Gastrocnemius medialis (tissue), 4 donors: Measurements from ENCODE around the gene NDUFS1. TPM values are rescaled to one million over a fixed set of nuclear protein-coding genes. Genes with fewer than 3 reads are reported as not detected.
"Not testable (repeated sequence)": the region's sequence is repeated elsewhere in the genome, so short reads cannot be mapped to it uniquely, and the experiment has no call there.

ENCODE experiments used
- ATAC-seq, 2 donors: fragments of 150-250 bp; one replicate each; pipeline ENCODE4 v1.9.1; 2016
- DNase-seq, 2 donors: peaks; one replicate each; pipeline ENCODE4 v3.0.0-alpha.2; 2019
- H3K27ac ChIP-seq, 4 donors: fragments of 200-600 bp; sonication (generic); 1 replicate in 1 of 4; 2 replicates in 3 of 4; pipeline ENCODE4 v1.5.1; 2016 to 2018; ENCODE audit warnings: mild to moderate bottlenecking in 2 of 4, moderate library complexity in 1 of 4
- H3K27me3 ChIP-seq, 3 donors: fragments of 200-600 bp; sonication (generic) in 2 of 3; 1 replicate in 1 of 3; 2 replicates in 2 of 3; pipeline versions ENCODE4 v1.5.1 to v1.6.0; 2016 to 2019; ENCODE audit warnings: mild to moderate bottlenecking in 1 of 3, moderate library complexity in 1 of 3
- H3K36me3 ChIP-seq, 2 donors: fragments of 200-600 bp; sonication (generic) in 1 of 2; one replicate each; pipeline ENCODE4 v1.5.1; 2017 to 2018
- H3K4me1 ChIP-seq, 2 donors: fragments of 200-600 bp; sonication (generic) in 1 of 2; one replicate each; pipeline ENCODE4 v1.5.1; 2016 to 2017; ENCODE audit warnings: mild to moderate bottlenecking in 2 of 2
- H3K4me3 ChIP-seq, 4 donors: fragments of 200-600 bp; sonication (generic) in 3 of 4; 1 replicate in 1 of 4; 2 replicates in 3 of 4; pipeline ENCODE4 v1.5.1; 2016 to 2019; ENCODE audit warnings: mild to moderate bottlenecking in 2 of 4
- H3K9me3 ChIP-seq, 3 donors: fragments of 200-600 bp; sonication (generic) in 2 of 3; 1 replicate in 1 of 3; 2 replicates in 2 of 3; pipeline ENCODE4 v1.5.1; 2016 to 2019
- CTCF ChIP-seq, 5 experiments: fragments of 450-650 bp in 3 of 5; fragments of 200-600 bp in 2 of 5; sonication (generic) in 2 of 5; IDR thresholded peaks in 4 of 5; conservative IDR thresholded peaks in 1 of 5; 1 replicate in 4 of 5; 2 replicates in 1 of 5; pipeline ENCODE4 v1.5.1; 2016 to 2019; ENCODE audit warnings: antibody characterized with exemption in 5 of 5, mild to moderate bottlenecking in 3 of 5, moderate library complexity in 3 of 5
- POLR2A ChIP-seq, 2 donors: fragments of 450-650 bp; IDR thresholded peaks; one replicate each; pipeline ENCODE4 v1.6.1; 2017; ENCODE audit warnings: antibody characterized with exemption in 2 of 2, mild to moderate bottlenecking in 2 of 2, moderate library complexity in 2 of 2
- in situ Hi-C, 4 donors: fragments of 200-750 bp; cut with MboI; loops; one replicate each; pipeline versions ENCODE4 v1.15.0 to v1.8.0; 2017; ENCODE audit warnings: low sequenced_read_pairs in 4 of 4
- intact Hi-C: fragments of 100-400 bp; cut with DNase I; formaldehyde crosslinking; loops from one replicate; pipeline ENCODE4 v1.15.1; 2023; ENCODE audit warnings: low total_unique reads
- total RNA-seq, 4 donors: library from RNA; depleted of rRNA; stranded (reverse); fragments of >200 nt; gene quantifications; one replicate each; pipeline versions ENCODE4 v1.1.0 to v1.2.3, GENCODE V29; 2016

Gene NDUFS1
- total RNA-seq, 4 donors from 2014 or later = 253 to 385 (median 275) TPM

GRCh38 chr2:206105541-206105940 is 53.7 kb downstream of the NDUFS1 start:
- intact Hi-C loops (no loop called here), in situ Hi-C loops (no loop called here)
- TF ChIP-seq CTCF (IDR thresholded peaks at IDR 0.05 in 4 of 5, conservative IDR thresholded peaks at IDR 0.05 in 1 of 5) (no peak), POLR2A (IDR thresholded peaks at IDR 0.05) (no peak)
- no peak for ATAC-seq
- Histone ChIP-seq H3K9me3 (no peaks in the 10 kb centered on the region), H3K27ac (no peak overlapping the region), H3K4me3 (no peak overlapping the region), H3K27me3 (no peaks in the 10 kb centered on the region), H3K4me1 (no peaks in the 10 kb centered on the region), H3K36me3 (peaks cover 0 to 7% of the 10 kb centered on the region in 2 donors)
- no peak for DNase-seq

GRCh38 chr2:206105038-206105437 is 54.2 kb downstream of the NDUFS1 start:
- in situ Hi-C loops (no loop called here), intact Hi-C loops (no loop called here)
- no peaks in the 10 kb centered on the region for H3K4me1 ChIP-seq
- H3K27ac ChIP-seq = no peak overlapping the region
- DNase-seq (no peak), ATAC-seq (no peak)
- no peaks in the 10 kb centered on the region for H3K9me3 ChIP-seq
- no peak for TF ChIP-seq POLR2A (IDR thresholded peaks at IDR 0.05)
- TF ChIP-seq CTCF (IDR thresholded peaks at IDR 0.05 in 4 of 5, conservative IDR thresholded peaks at IDR 0.05 in 1 of 5) = no peak
- no peaks in the 10 kb centered on the region for H3K27me3 ChIP-seq
- peaks cover 0 to 7% of the 10 kb centered on the region in 2 donors for H3K36me3 ChIP-seq
- no peak overlapping the region for H3K4me3 ChIP-seq

DNA sequence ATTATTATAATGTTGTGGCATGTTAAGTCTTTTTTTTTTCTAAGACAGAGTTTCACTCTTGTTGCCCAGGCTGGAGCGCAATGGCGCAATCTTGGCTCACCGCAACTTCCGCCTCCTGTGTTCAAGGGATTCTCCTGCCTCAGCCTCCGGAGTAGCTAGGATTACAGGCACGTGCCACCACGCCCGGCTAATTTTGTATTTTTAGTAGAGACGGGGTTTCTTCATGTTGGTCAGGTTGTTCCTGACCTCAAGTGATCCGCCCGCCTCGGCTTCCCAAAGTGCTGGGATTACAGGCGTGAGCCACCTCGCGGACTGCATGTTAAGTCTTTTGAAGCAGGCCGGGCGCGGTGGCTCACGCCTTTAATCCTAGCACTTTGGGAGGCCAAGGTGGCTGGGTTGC is 60.4 kb downstream of the NDUFS1 start:
- intact Hi-C loops, H3K27ac ChIP-seq, H3K27me3 ChIP-seq, in situ Hi-C loops, H3K4me3 ChIP-seq, DNase-seq, ATAC-seq, H3K4me1 ChIP-seq, H3K36me3 ChIP-seq, H3K9me3 ChIP-seq: not testable (repeated sequence)

- Histone ChIP-seq H3K36me3 (no peaks in the 10 kb centered on the region), H3K4me1 (no peaks in the 10 kb centered on the region), H3K4me3 (no peak overlapping the region), H3K27ac (no peak overlapping the region), H3K9me3 (no peaks in the 10 kb centered on the region), H3K27me3 (no peaks in the 10 kb centered on the region)
- in situ Hi-C loops = no loop called here
- ATAC-seq (no peak), DNase-seq (no peak)
- TF ChIP-seq CTCF (IDR thresholded peaks at IDR 0.05 in 4 of 5, conservative IDR thresholded peaks at IDR 0.05 in 1 of 5) (no peak), POLR2A (IDR thresholded peaks at IDR 0.05) (no peak)
- intact Hi-C loops = no loop called here
Measured at GRCh38 chr2:206098471-206098870, 60.8 kb downstream of the NDUFS1 start.

- no peak overlapping the region for H3K27ac ChIP-seq
- in situ Hi-C loops (no loop called here), intact Hi-C loops (no loop called here)
- H3K4me3 ChIP-seq = no peak overlapping the region
- no peak for TF ChIP-seq CTCF (IDR thresholded peaks at IDR 0.05 in 4 of 5, conservative IDR thresholded peaks at IDR 0.05 in 1 of 5)
- TF ChIP-seq POLR2A (IDR thresholded peaks at IDR 0.05) = no peak
- ATAC-seq (no peak), DNase-seq (no peak)
- no peaks in the 10 kb centered on the region for H3K9me3 ChIP-seq
- no peaks in the 10 kb centered on the region for H3K36me3 ChIP-seq
- no peaks in the 10 kb centered on the region for H3K4me1 ChIP-seq
- no peaks in the 10 kb centered on the region for H3K27me3 ChIP-seq
Measured at GRCh38 chr2:206096876-206097275, 62.4 kb downstream of the NDUFS1 start.
